SK-N-SH treated with all-trans-retinoic acid at 6 μM for 48 hours (cell line): ENCODE results near the gene PRH2.

Source experiments
- ATAC-seq: fragments of 200-7000 bp; cut with Tn5 transposase; 3 replicates; pipeline ENCODE4 v1.9.1; 2020; ENCODE audit warnings: mild to moderate bottlenecking, moderate library complexity
- BACH2 ChIP-seq: fragments of 250-450 bp; sonication (Bioruptor Pico); IDR thresholded peaks from 2 replicates; pipeline ENCODE4 v1.9.0; 2021; ENCODE audit warnings: mild to moderate bottlenecking, borderline replicate concordance
- CREB5 ChIP-seq: fragments of 250-450 bp; sonication (Bioruptor Pico); IDR thresholded peaks from 2 replicates; pipeline ENCODE4 v1.5.1; 2020; ENCODE audit warnings: low read depth, mild to moderate bottlenecking, moderate library complexity
- CSDC2 ChIP-seq: fragments of 250-450 bp; sonication (Bioruptor Pico); IDR thresholded peaks from 2 replicates; pipeline ENCODE4 v1.5.0; 2020; ENCODE audit warnings: mild to moderate bottlenecking, moderate library complexity
- CSRNP3 ChIP-seq: fragments of 250-450 bp; sonication (Bioruptor Pico); IDR thresholded peaks from 2 replicates; pipeline ENCODE4 v1.5.1; 2021; ENCODE audit warnings: mild to moderate bottlenecking, moderate library complexity
- ESRRG ChIP-seq: fragments of 250-450 bp; sonication (Bioruptor Pico); IDR thresholded peaks from 2 replicates; pipeline ENCODE4 v1.6.1; 2021; ENCODE audit warnings: mild to moderate bottlenecking
- GLIS3 ChIP-seq: fragments of 250-450 bp; sonication (Bioruptor Pico); IDR thresholded peaks from 2 replicates; pipeline ENCODE4 v1.5.0; 2020; ENCODE audit warnings: mild to moderate bottlenecking, moderate library complexity
- ISL1 ChIP-seq: fragments of 250-450 bp; sonication (Bioruptor Pico); IDR thresholded peaks from 2 replicates; pipeline ENCODE4 v2.1.2; 2022; ENCODE audit warnings: mild to moderate bottlenecking, moderate library complexity
- OSR1 ChIP-seq: fragments of 250-450 bp; sonication (Bioruptor Pico); IDR thresholded peaks from 2 replicates; pipeline ENCODE4 v1.8.0; 2022; ENCODE audit warnings: moderate library complexity, mild to moderate bottlenecking, inconsistent platforms
- PATZ1 ChIP-seq: fragments of 250-450 bp; sonication (Bioruptor Pico); IDR thresholded peaks from 2 replicates; pipeline ENCODE4 v1.8.0; 2020; ENCODE audit warnings: mild to moderate bottlenecking, moderate library complexity, borderline replicate concordance
- POU6F1 ChIP-seq: fragments of 250-450 bp; sonication (Bioruptor Pico); IDR thresholded peaks from 2 replicates; pipeline ENCODE4 v1.8.0; 2021; ENCODE audit warnings: low read depth, mild to moderate bottlenecking, moderate library complexity, borderline replicate concordance
- PPARA ChIP-seq: fragments of 250-450 bp; sonication (Bioruptor Pico); IDR thresholded peaks from 2 replicates; pipeline ENCODE4 v1.5.0; 2020; ENCODE audit warnings: mild to moderate bottlenecking, borderline replicate concordance
- RARB ChIP-seq: fragments of 250-450 bp; sonication (Bioruptor Pico); IDR thresholded peaks from 2 replicates; pipeline ENCODE4 v1.8.0; 2021; ENCODE audit warnings: mild to moderate bottlenecking, moderate library complexity
- SNAI2 ChIP-seq: fragments of 250-450 bp; sonication (Bioruptor Pico); IDR thresholded peaks from 2 replicates; pipeline ENCODE4 v1.5.0; 2020; ENCODE audit warnings: mild to moderate bottlenecking, moderate library complexity
- TCF4 ChIP-seq: fragments of 250-450 bp; sonication (Bioruptor Pico); IDR thresholded peaks from 2 replicates; pipeline ENCODE4 v1.8.0; 2021; ENCODE audit warnings: mild to moderate bottlenecking, moderate library complexity, borderline replicate concordance
- TOX ChIP-seq: fragments of 250-450 bp; sonication (Bioruptor Pico); IDR thresholded peaks from 2 replicates; pipeline ENCODE4 v1.8.0; 2021; ENCODE audit warnings: mild to moderate bottlenecking, moderate library complexity, borderline replicate concordance
- ZFP3 ChIP-seq: fragments of 250-450 bp; sonication (Bioruptor Pico); IDR thresholded peaks from 2 replicates; pipeline ENCODE4 v1.5.0; 2020; ENCODE audit warnings: mild to moderate bottlenecking, moderate library complexity
- ZFP30 ChIP-seq: fragments of 450-650 bp; formaldehyde crosslinking; IDR thresholded peaks from 2 replicates; pipeline ENCODE4 v1.5.0; 2022; ENCODE audit warnings: mild to moderate bottlenecking, moderate library complexity
- ZNF565 ChIP-seq: fragments of 450-650 bp; formaldehyde crosslinking; conservative IDR thresholded peaks from 2 replicates; pipeline ENCODE4 v1.5.0; 2020; ENCODE audit warnings: low read depth, mild to moderate bottlenecking, moderate library complexity
- ZNF8 ChIP-seq: fragments of 450-650 bp; formaldehyde crosslinking; IDR thresholded peaks from 2 replicates; pipeline ENCODE4 v1.5.0; 2020; ENCODE audit warnings: mild to moderate bottlenecking, moderate library complexity

Gene PRH2

GRCh38 chr12:10928746-10929286 lies at the start of gene PRH2:
Gene PRH2 (plus strand): TSS chr12:10929236. CDS start chr12:10929274, 38 bp downstream.
- ATAC-seq: no peak
- TF ChIP-seq OSR1 (CRISPR knock-in tag) (no peak), RARB (CRISPR knock-in tag) (no peak), CREB5 (CRISPR knock-in tag) (no peak), PATZ1 (CRISPR knock-in tag) (no peak)

GRCh38 chr12:10884086-10884725 lies 44.8 kb upstream of the PRH2 start, which contains the start of gene PRH1:
Gene PRH1 (minus strand): TSS chr12:10884255. CDS start chr12:10884217, 38 bp downstream.
- TF ChIP-seq GLIS3 (CRISPR knock-in tag): no peak
- TF ChIP-seq PATZ1 (CRISPR knock-in tag): no peak
- TF ChIP-seq PPARA: no peak
- no peak for TF ChIP-seq SNAI2 (CRISPR knock-in tag)
- TF ChIP-seq ZNF565 (CRISPR knock-in tag): no peak
- TF ChIP-seq CREB5 (CRISPR knock-in tag): no peak
- no peak for TF ChIP-seq CSDC2 (CRISPR knock-in tag)
- no peak for TF ChIP-seq RARB (CRISPR knock-in tag)
- TF ChIP-seq ESRRG: no peak
- no peak for TF ChIP-seq ISL1 (CRISPR knock-in tag)
- no peak for TF ChIP-seq ZFP30 (CRISPR knock-in tag)
- no peak for TF ChIP-seq BACH2
- no peak for TF ChIP-seq POU6F1 (CRISPR knock-in tag)
- TF ChIP-seq ZFP3 (CRISPR knock-in tag): no peak
- TF ChIP-seq TCF4 (CRISPR knock-in tag): no peak
- no peak for TF ChIP-seq TOX
- TF ChIP-seq CSRNP3 (CRISPR knock-in tag): no peak
- TF ChIP-seq ZNF8 (CRISPR knock-in tag): no peak
- ATAC-seq: no peak

- no peak for TF ChIP-seq CSDC2 (CRISPR knock-in tag)
- no peak for TF ChIP-seq SNAI2 (CRISPR knock-in tag)
- ATAC-seq: no peak
Observed at GRCh38 chr12:10889226-10889625, 39.8 kb upstream of the PRH2 start.
